CD4-positive, CD25-positive, alpha-beta regulatory T cell (primary cell): ENCODE data around the gene L3MBTL2. TPM values are rescaled to one million over a fixed set of nuclear protein-coding genes. Genes with fewer than 3 reads are reported as not detected.

Source experiments
- ATAC-seq, 2 donors: fragments of 150-1000 bp; cut with Tn5 transposase; one replicate each; pipeline ENCODE4 v1.10.0; 2021; ENCODE audit warnings: low read depth in 2 of 2, moderate number of reproducible peaks in 2 of 2, moderate library complexity in 1 of 2
- DNase-seq, 3 donors: peaks; one replicate each; pipeline versions ENCODE4 v3.0.0 to v3.0.0-alpha.2; 2012 to 2022; ENCODE audit warnings: mixed read lengths in 1 of 3
- H3K27ac ChIP-seq: one replicate; pipeline ENCODE4 v1.7.0; 2013; ENCODE audit warnings: mild to moderate bottlenecking, low read length; ENCODE audit not compliant: insufficient read depth, poor library complexity, severe bottlenecking
- H3K27me3 ChIP-seq: one replicate; pipeline ENCODE4 v1.7.0; 2013; ENCODE audit warnings: low read length; ENCODE audit not compliant: control insufficient read depth, insufficient read depth
- H3K36me3 ChIP-seq: one replicate; pipeline ENCODE4 v1.7.0; 2013; ENCODE audit warnings: mild to moderate bottlenecking, low read length, moderate library complexity; ENCODE audit not compliant: control insufficient read depth, insufficient read depth
- H3K4me1 ChIP-seq: 2 replicates; pipeline ENCODE4 v1.7.0; 2013; ENCODE audit warnings: mild to moderate bottlenecking, low read length; ENCODE audit not compliant: insufficient read depth, control insufficient read depth, poor library complexity, severe bottlenecking
- H3K4me3 ChIP-seq: one replicate; pipeline ENCODE4 v1.7.0; 2013; ENCODE audit warnings: low read depth, mild to moderate bottlenecking, low read length, moderate library complexity
- H3K9me3 ChIP-seq, 2 experiments: 1 replicate in 1 of 2; 2 replicates in 1 of 2; pipeline ENCODE4 v1.7.0; 2013; ENCODE audit warnings: low read length in 2 of 2, mild to moderate bottlenecking in 1 of 2, moderate library complexity in 1 of 2; ENCODE audit not compliant: control insufficient read depth in 2 of 2
- H3K27ac Mint-ChIP-seq, 3 donors: one replicate each; pipeline ENCODE4 v1.8.0; 2020 to 2022; ENCODE audit warnings: mild to moderate bottlenecking in 3 of 3, mixed read lengths in 3 of 3, moderate library complexity in 2 of 3
- H3K27me3 Mint-ChIP-seq: one replicate; pipeline ENCODE4 v1.8.0; 2022; ENCODE audit warnings: mild to moderate bottlenecking, mixed read lengths
- H3K36me3 Mint-ChIP-seq: one replicate; pipeline ENCODE4 v1.8.0; 2020; ENCODE audit warnings: mixed read lengths
- H3K4me1 Mint-ChIP-seq, 4 donors: one replicate each; pipeline ENCODE4 v1.8.0; 2020 to 2022; ENCODE audit warnings: mixed read lengths in 4 of 4, mild to moderate bottlenecking in 1 of 4
- H3K4me3 Mint-ChIP-seq, 4 donors: one replicate each; pipeline ENCODE4 v1.8.0; 2020 to 2022; ENCODE audit warnings: mild to moderate bottlenecking in 4 of 4, mixed read lengths in 4 of 4, moderate library complexity in 3 of 4
- H3K9me3 Mint-ChIP-seq, 7 donors: one replicate each; pipeline ENCODE4 v1.8.0; 2020 to 2022; ENCODE audit warnings: mixed read lengths in 7 of 7, mild to moderate bottlenecking in 3 of 7, moderate library complexity in 2 of 7
- polyA plus RNA-seq, 4 donors: library from polyadenylated mRNA; unstranded; fragments of 300-500 nt; fragmentation: Illumina TruSeq; gene quantifications; one replicate each; pipeline ENCODE4 v1.2.3, GENCODE V29; 2021
- total RNA-seq: library from RNA; stranded (reverse); gene quantifications from one replicate; pipeline ENCODE4 v1.2.3, GENCODE V29; 2022

The L3MBTL2 gene
- total RNA-seq: 35.0 TPM
- 10 to 100 TPM; 26.9 to 30.5 (median 29.5) TPM for polyA plus RNA-seq

DNA sequence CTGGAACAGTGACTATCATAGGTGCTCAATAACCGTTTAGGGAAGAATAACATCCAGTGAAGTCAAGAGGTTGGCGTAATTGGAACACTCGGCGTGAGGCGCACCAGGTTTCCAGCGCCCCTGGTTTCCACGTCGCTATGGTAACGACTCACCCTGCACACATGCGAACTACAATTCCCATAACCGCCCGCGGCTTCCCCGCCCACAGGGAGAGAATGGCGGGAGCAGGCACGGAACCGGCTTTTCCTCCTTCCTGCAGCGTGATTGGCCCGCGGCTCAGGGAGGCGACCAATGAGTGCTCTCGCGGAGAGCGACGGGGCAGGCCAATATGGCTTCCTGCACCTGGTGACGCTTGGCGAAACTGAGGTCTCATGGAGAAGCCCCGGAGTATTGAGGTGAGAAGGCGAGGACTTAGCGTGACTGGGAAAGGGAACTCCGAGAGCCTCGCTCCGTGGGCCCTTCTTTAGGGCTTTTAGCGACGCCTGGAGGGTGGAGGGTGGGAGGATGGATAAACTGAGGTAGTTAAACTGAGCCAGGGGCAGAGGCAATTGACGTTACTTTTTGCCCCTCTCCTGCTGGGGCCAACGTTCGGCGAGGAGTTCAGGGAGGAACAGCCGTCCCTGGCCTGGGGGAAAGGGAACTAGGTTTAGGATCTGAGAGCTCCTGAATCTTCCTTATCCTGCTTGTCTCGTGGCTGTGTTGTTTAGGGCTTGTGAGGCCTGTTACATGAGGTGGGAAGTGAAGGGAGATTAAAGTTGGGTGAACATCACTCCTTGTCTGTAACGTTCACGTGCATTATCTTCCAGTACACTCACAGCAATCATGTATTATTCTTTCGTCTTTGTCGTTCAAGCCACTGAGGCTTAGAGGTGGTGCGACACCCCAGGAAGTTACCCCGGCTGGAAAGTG, at the start of gene L3MBTL2:
Gene L3MBTL2 (plus strand): TSS at position 321 of the 909 bp plus-strand sequence. CDS start 51 bp downstream, at position 372.
- Mint-ChIP-seq H3K27me3 (peaks cover 5% of the 10 kb centered on the region), H3K9me3 (peaks cover 0 to 3% (median 0%) of the 10 kb centered on the region in 7 donors), H3K27ac (peak within 1 kb of the TSS; percentile 95 to 98 (median 96)), H3K4me1 (peaks cover 0 to 51% (median 26%) of the 10 kb centered on the region in 4 donors), H3K36me3 (peaks cover 6% of the 10 kb centered on the region), H3K4me3 (peak within 1 kb of the TSS; percentile 96 to 99 (median 97))
- ATAC-seq (peak; percentile 100), DNase-seq (peak; percentile 97 to 99 (median 98))
- H3K9me3 ChIP-seq: no peaks in the 10 kb centered on the region
- peak within 1 kb of the TSS; percentile 84 for H3K4me3 ChIP-seq
- H3K27ac ChIP-seq: peak within 1 kb of the TSS; percentile 78
- peaks cover 7% of the 10 kb centered on the region for H3K36me3 ChIP-seq
- peaks cover 2% of the 10 kb centered on the region for H3K27me3 ChIP-seq
- H3K4me1 ChIP-seq: peaks cover 14% of the 10 kb centered on the region

DNA sequence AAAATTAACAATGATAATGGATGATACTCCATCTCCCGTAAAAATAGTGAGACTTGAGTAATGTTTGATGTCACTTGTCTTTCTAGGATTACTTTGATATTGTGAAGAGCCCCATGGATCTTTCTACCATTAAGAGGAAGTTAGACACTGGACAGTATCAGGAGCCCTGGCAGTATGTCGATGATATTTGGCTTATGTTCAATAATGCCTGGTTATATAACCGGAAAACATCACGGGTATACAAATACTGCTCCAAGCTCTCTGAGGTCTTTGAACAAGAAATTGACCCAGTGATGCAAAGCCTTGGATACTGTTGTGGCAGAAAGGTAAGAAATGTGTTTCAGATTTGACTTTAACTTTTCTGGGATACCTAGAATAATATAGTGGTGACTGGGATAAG, 48.0 kb upstream of the L3MBTL2 start:
- peaks cover 0 to 2% (median 0%) of the 10 kb centered on the region in 4 donors for H3K4me1 Mint-ChIP-seq
- no peak overlapping the region for H3K27ac Mint-ChIP-seq
- Histone ChIP-seq H3K4me3 (no peak overlapping the region), H3K4me1 (no peaks in the 10 kb centered on the region), H3K9me3 (no peaks in the 10 kb centered on the region), H3K27ac (no peak overlapping the region), H3K27me3 (no peaks in the 10 kb centered on the region), H3K36me3 (peaks cover 96% of the 10 kb centered on the region)
- ATAC-seq (no peak), DNase-seq (no peak)
- no peaks in the 10 kb centered on the region for H3K27me3 Mint-ChIP-seq
- peaks cover 42% of the 10 kb centered on the region for H3K36me3 Mint-ChIP-seq
- H3K4me3 Mint-ChIP-seq: no peak overlapping the region
- no peaks in the 10 kb centered on the region for H3K9me3 Mint-ChIP-seq

GRCh38 chr22:41169157-41169556, 36.0 kb upstream of the L3MBTL2 start:
- no peak for DNase-seq
- H3K27ac ChIP-seq: no peak overlapping the region
- H3K27me3 Mint-ChIP-seq: no peaks in the 10 kb centered on the region
- H3K4me1 ChIP-seq: no peaks in the 10 kb centered on the region
- ATAC-seq: no peak
- peaks cover 0 to 4% (median under 1%) of the 10 kb centered on the region in 4 donors for H3K4me1 Mint-ChIP-seq
- no peak overlapping the region for H3K4me3 Mint-ChIP-seq
- H3K9me3 Mint-ChIP-seq: no peaks in the 10 kb centered on the region
- no peak overlapping the region for H3K4me3 ChIP-seq
- H3K27ac Mint-ChIP-seq: peak overlapping the region in 1 of 3 donors; percentile 3
- no peaks in the 10 kb centered on the region for H3K27me3 ChIP-seq
- H3K36me3 Mint-ChIP-seq: peaks cover 39% of the 10 kb centered on the region
- peaks cover 92% of the 10 kb centered on the region for H3K36me3 ChIP-seq
- H3K9me3 ChIP-seq: no peaks in the 10 kb centered on the region

DNA sequence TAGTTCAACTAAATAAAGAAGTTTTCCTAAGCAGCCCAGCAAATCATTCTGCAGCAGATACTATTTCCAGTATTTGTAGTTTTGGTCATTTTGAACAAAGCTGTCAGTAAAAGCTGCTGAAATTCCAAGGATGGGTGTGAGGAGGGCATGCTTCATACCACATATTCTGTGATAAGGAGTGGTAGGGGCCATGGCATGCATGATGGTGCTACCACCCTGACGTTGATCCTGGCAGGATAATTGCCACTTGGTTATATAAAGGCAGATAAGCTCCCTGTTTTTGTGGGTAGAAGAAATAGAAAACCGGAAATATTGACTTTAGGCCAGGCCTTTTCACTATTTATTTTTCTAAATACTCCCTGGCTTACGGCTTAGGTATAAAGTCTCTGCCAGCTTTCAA, 33.1 kb upstream of the L3MBTL2 start:
- Mint-ChIP-seq H3K36me3 (peaks cover 48% of the 10 kb centered on the region), H3K4me1 (peaks cover 4 to 11% (median 5%) of the 10 kb centered on the region in 4 donors), H3K27ac (peak overlapping the region in 1 of 3 donors; percentile 15), H3K27me3 (no peaks in the 10 kb centered on the region), H3K4me3 (no peak overlapping the region), H3K9me3 (no peaks in the 10 kb centered on the region)
- H3K4me3 ChIP-seq: no peak overlapping the region
- no peak for ATAC-seq
- no peaks in the 10 kb centered on the region for H3K4me1 ChIP-seq
- H3K27ac ChIP-seq: no peak overlapping the region
- H3K36me3 ChIP-seq: peaks cover 93% of the 10 kb centered on the region
- DNase-seq: no peak
- H3K9me3 ChIP-seq: no peaks in the 10 kb centered on the region
- no peaks in the 10 kb centered on the region for H3K27me3 ChIP-seq

DNA sequence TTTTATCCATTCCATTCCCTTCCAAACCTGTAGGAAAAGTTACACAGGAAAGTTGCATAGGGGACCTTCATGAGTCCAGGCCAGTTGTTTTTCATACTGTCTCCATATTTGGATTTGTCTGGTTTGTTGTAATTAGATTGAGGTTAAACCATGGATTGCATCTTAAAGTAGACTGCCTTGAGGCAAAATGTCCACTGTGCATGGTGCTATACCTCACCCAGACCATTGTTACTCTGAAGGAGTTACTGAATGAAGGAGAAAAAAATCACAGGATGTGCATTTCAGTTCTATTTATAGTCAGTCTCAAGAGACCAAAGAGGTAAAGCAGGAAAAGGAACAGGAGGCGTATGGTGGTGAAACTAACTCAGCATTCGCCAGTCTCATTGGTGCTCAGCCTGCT, 29.6 kb upstream of the L3MBTL2 start:
- no peak overlapping the region for H3K27ac ChIP-seq
- H3K4me3 Mint-ChIP-seq: no peak overlapping the region
- peaks cover 37% of the 10 kb centered on the region for H3K36me3 Mint-ChIP-seq
- no peaks in the 10 kb centered on the region for H3K4me1 ChIP-seq
- H3K9me3 Mint-ChIP-seq: no peaks in the 10 kb centered on the region
- no peak for DNase-seq
- H3K9me3 ChIP-seq: no peaks in the 10 kb centered on the region
- no peak overlapping the region for H3K4me3 ChIP-seq
- H3K27me3 ChIP-seq: no peaks in the 10 kb centered on the region
- no peak for ATAC-seq
- peaks cover 83% of the 10 kb centered on the region for H3K36me3 ChIP-seq
- H3K27me3 Mint-ChIP-seq: no peaks in the 10 kb centered on the region
- peak overlapping the region in 1 of 3 donors; percentile 51 for H3K27ac Mint-ChIP-seq
- H3K4me1 Mint-ChIP-seq: peaks cover 4 to 16% (median 5%) of the 10 kb centered on the region in 4 donors

DNA sequence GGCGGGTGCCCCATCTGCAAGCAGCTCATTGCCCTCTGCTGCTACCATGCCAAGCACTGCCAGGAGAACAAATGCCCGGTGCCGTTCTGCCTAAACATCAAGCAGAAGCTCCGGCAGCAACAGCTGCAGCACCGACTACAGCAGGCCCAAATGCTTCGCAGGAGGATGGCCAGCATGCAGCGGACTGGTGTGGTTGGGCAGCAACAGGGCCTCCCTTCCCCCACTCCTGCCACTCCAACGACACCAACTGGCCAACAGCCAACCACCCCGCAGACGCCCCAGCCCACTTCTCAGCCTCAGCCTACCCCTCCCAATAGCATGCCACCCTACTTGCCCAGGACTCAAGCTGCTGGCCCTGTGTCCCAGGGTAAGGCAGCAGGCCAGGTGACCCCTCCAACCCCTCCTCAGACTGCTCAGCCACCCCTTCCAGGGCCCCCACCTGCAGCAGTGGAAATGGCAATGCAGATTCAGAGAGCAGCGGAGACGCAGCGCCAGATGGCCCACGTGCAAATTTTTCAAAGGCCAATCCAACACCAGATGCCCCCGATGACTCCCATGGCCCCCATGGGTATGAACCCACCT, 28.0 kb upstream of the L3MBTL2 start:
- peaks cover 4 to 19% (median 7%) of the 10 kb centered on the region in 4 donors for H3K4me1 Mint-ChIP-seq
- no peaks in the 10 kb centered on the region for H3K27me3 Mint-ChIP-seq
- H3K36me3 ChIP-seq: peaks cover 68% of the 10 kb centered on the region
- no peaks in the 10 kb centered on the region for H3K27me3 ChIP-seq
- no peak overlapping the region for H3K27ac Mint-ChIP-seq
- H3K4me1 ChIP-seq: no peaks in the 10 kb centered on the region
- H3K36me3 Mint-ChIP-seq: peaks cover 39% of the 10 kb centered on the region
- H3K4me3 ChIP-seq: no peak overlapping the region
- H3K4me3 Mint-ChIP-seq: no peak overlapping the region
- no peaks in the 10 kb centered on the region for H3K9me3 Mint-ChIP-seq
- DNase-seq (no peak), ATAC-seq (no peak)
- H3K27ac ChIP-seq: no peak overlapping the region
- no peaks in the 10 kb centered on the region for H3K9me3 ChIP-seq

DNA sequence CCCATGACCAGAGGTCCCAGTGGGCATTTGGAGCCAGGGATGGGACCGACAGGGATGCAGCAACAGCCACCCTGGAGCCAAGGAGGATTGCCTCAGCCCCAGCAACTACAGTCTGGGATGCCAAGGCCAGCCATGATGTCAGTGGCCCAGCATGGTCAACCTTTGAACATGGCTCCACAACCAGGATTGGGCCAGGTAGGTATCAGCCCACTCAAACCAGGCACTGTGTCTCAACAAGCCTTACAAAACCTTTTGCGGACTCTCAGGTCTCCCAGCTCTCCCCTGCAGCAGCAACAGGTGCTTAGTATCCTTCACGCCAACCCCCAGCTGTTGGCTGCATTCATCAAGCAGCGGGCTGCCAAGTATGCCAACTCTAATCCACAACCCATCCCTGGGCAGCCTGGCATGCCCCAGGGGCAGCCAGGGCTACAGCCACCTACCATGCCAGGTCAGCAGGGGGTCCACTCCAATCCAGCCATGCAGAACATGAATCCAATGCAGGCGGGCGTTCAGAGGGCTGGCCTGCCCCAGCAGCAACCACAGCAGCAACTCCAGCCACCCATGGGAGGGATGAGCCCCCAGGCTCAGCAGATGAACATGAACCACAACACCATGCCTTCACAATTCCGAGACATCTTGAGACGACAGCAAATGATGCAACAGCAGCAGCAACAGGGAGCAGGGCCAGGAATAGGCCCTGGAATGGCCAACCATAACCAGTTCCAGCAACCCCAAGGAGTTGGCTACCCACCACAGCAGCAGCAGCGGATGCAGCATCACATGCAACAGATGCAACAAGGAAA, 27.3 kb upstream of the L3MBTL2 start:
- DNase-seq (no peak), ATAC-seq (no peak)
- no peaks in the 10 kb centered on the region for H3K9me3 Mint-ChIP-seq
- no peak overlapping the region for H3K27ac Mint-ChIP-seq
- no peak overlapping the region for H3K4me3 ChIP-seq
- no peaks in the 10 kb centered on the region for H3K9me3 ChIP-seq
- peaks cover 61% of the 10 kb centered on the region for H3K36me3 ChIP-seq
- no peaks in the 10 kb centered on the region for H3K4me1 ChIP-seq
- no peaks in the 10 kb centered on the region for H3K27me3 ChIP-seq
- H3K27ac ChIP-seq: no peak overlapping the region
- H3K36me3 Mint-ChIP-seq: peaks cover 39% of the 10 kb centered on the region
- peaks cover 4 to 19% (median 7%) of the 10 kb centered on the region in 4 donors for H3K4me1 Mint-ChIP-seq
- no peak overlapping the region for H3K4me3 Mint-ChIP-seq
- H3K27me3 Mint-ChIP-seq: no peaks in the 10 kb centered on the region
